HepG2 (cell line): Measurements from ENCODE around the gene DGCR8. TPM values are rescaled to one million over a fixed set of nuclear protein-coding genes. Genes with fewer than 3 reads are reported as not detected.

Source experiments
- ARHGAP35 ChIP-seq: sonication (generic); formaldehyde crosslinking; IDR thresholded peaks from 2 replicates; pipeline ENCODE4 v1.9.0; 2022; ENCODE audit warnings: mild to moderate bottlenecking, inconsistent platforms, moderate library complexity, missing genetic modification reagents, borderline replicate concordance
- BHLHE40 ChIP-seq: IDR thresholded peaks from 2 replicates; pipeline ENCODE4 v1.6.1; 2011; ENCODE audit warnings: low read length, improper control_type of control experiment
- CBX1 ChIP-seq: IDR thresholded peaks from one replicate; pipeline ENCODE4 v1.6.1; 2016; ENCODE audit warnings: antibody characterized with exemption, low read depth
- JDP2 ChIP-seq: sonication (generic); formaldehyde crosslinking; IDR thresholded peaks from 2 replicates; pipeline ENCODE4 v1.8.1; 2022; ENCODE audit warnings: missing genetic modification reagents, borderline replicate concordance
- MXI1 ChIP-seq: IDR thresholded peaks from 3 replicates; pipeline ENCODE4 v1.6.1; 2012; ENCODE audit warnings: low read depth, low read length, inconsistent platforms, borderline replicate concordance
- RXRB ChIP-seq: IDR thresholded peaks from 2 replicates; pipeline ENCODE4 v1.6.1; 2016; ENCODE audit warnings: borderline replicate concordance, missing genetic modification reagents, missing compliant biosample characterization
- SMC3 ChIP-seq: IDR thresholded peaks from 2 replicates; pipeline ENCODE4 v1.6.1; 2011; ENCODE audit warnings: low read length, improper control_type of control experiment
- SUZ12 ChIP-seq: fragments of 150-350 bp; IDR thresholded peaks from 2 replicates; pipeline ENCODE4 v1.6.1; 2014; ENCODE audit warnings: low read depth, low read length
- THYN1 ChIP-seq: sonication (generic); formaldehyde crosslinking; IDR thresholded peaks from 2 replicates; pipeline ENCODE4 v1.8.1; 2023; ENCODE audit warnings: low read depth, mild to moderate bottlenecking, moderate library complexity, missing genetic modification reagents, borderline replicate concordance
- ZBTB33 ChIP-seq: sonication (generic); formaldehyde crosslinking; IDR thresholded peaks from 2 replicates; pipeline ENCODE4 v1.4.0; 2020; ENCODE audit warnings: missing genetic modification reagents
- ZBTB4 ChIP-seq: sonication (generic); formaldehyde crosslinking; IDR thresholded peaks from 2 replicates; pipeline ENCODE4 v1.4.0; 2020; ENCODE audit warnings: missing genetic modification reagents, mild to moderate bottlenecking, borderline replicate concordance
- ZFP36L1 ChIP-seq: sonication (generic); formaldehyde crosslinking; IDR thresholded peaks from 2 replicates; pipeline ENCODE4 v1.8.0; 2022; ENCODE audit warnings: mild to moderate bottlenecking, missing genetic modification reagents, moderate library complexity
- ZFP37 ChIP-seq: sonication (generic); formaldehyde crosslinking; IDR thresholded peaks from 2 replicates; pipeline ENCODE4 v1.4.0; 2020; ENCODE audit warnings: missing genetic modification reagents, borderline replicate concordance
- ZMYM2 ChIP-seq: sonication (generic); formaldehyde crosslinking; IDR thresholded peaks from 2 replicates; pipeline ENCODE4 v1.8.0; 2022; ENCODE audit warnings: mild to moderate bottlenecking, missing genetic modification reagents
- ZNF33B ChIP-seq: sonication (generic); formaldehyde crosslinking; IDR thresholded peaks from 2 replicates; pipeline ENCODE4 v1.5.1; 2020; ENCODE audit warnings: mild to moderate bottlenecking, missing genetic modification reagents
- ZNF382 ChIP-seq: sonication (generic); formaldehyde crosslinking; IDR thresholded peaks from 2 replicates; pipeline ENCODE4 v1.5.0; 2020; ENCODE audit warnings: missing genetic modification reagents, mild to moderate bottlenecking, borderline replicate concordance
- ZNF530 ChIP-seq: sonication (generic); formaldehyde crosslinking; IDR thresholded peaks from 2 replicates; pipeline ENCODE4 v1.5.0; 2020; ENCODE audit warnings: low read depth, mild to moderate bottlenecking, missing genetic modification reagents
- ZNF691 ChIP-seq: sonication (generic); formaldehyde crosslinking; IDR thresholded peaks from 2 replicates; pipeline ENCODE4 v1.4.0; 2020; ENCODE audit warnings: missing genetic modification reagents, low read depth, mild to moderate bottlenecking, borderline replicate concordance
- ZNF792 ChIP-seq: IDR thresholded peaks from 2 replicates; pipeline ENCODE4 v1.6.1; 2016
- ZNF800 ChIP-seq: sonication (generic); formaldehyde crosslinking; IDR thresholded peaks from 2 replicates; pipeline ENCODE4 v1.4.0; 2020; ENCODE audit warnings: missing genetic modification reagents
- polyA plus RNA-seq, 8 experiments: library from polyadenylated mRNA; depleted of rRNA in 3 of 8; stranded (reverse) in 7 of 8; unstranded in 1 of 8; fragments of >200 nt; fragmentation: Illumina TruSeq in 4 of 8; extraction: Trizol in 4 of 8; gene quantifications; 2 replicates each; pipeline versions ENCODE4 v1.2.1 to v1.2.3, GENCODE V29; 2011 to 2016; ENCODE audit warnings: low read depth in 4 of 8, missing spikeins in 1 of 8, mixed read lengths in 1 of 8; ENCODE audit not compliant: insufficient read depth in 1 of 8
- total RNA-seq, 5 experiments: library from RNA; depleted of rRNA; stranded (reverse); fragments of >200 nt; fragmentation: Illumina TruSeq; extraction: Trizol; gene quantifications; 2 replicates each; pipeline ENCODE4 v1.2.3, GENCODE V29; 2016; ENCODE audit warnings: low read depth in 1 of 5

The DGCR8 gene
- total and polyA plus RNA-seq, 2 of the 13 experiments (the other 11 are each of a cell fraction or from before 2014, with no cell fraction given): 10.2 to 23.2 TPM

GRCh38 chr22:20079745-20080444 is at the start of gene DGCR8 (continued):
- TF ChIP-seq ZBTB4 (CRISPR knock-in tag): peak; percentile 66; the same call in 1 of the 2 replicates
- TF ChIP-seq ZNF382 (CRISPR knock-in tag): no peak
- peak; percentile 70 for TF ChIP-seq CBX1
- TF ChIP-seq THYN1 (CRISPR knock-in tag): no peak
- TF ChIP-seq ARHGAP35: peak; percentile 60; the same call in 1 of the 2 replicates
- TF ChIP-seq ZMYM2 (CRISPR knock-in tag): no peak
- no peak for TF ChIP-seq ZNF800 (CRISPR knock-in tag)
- 0 out of 2 replicates have a peak, but pooled peaks have one; percentile 30 for TF ChIP-seq ZFP37 (CRISPR knock-in tag)
- TF ChIP-seq JDP2 (CRISPR knock-in tag): no peak
- TF ChIP-seq ZFP36L1: peak; percentile 92
- TF ChIP-seq BHLHE40: no peak
- peak; percentile 81; the same call in 1 of the 3 replicates for TF ChIP-seq MXI1
- peak; percentile 59 for TF ChIP-seq SUZ12
- TF ChIP-seq ZNF691 (CRISPR knock-in tag): peak; percentile 73; the same call in 1 of the 2 replicates
- TF ChIP-seq ZNF792: peak; percentile 88
- peak; percentile 65; the same call in 1 of the 2 replicates for TF ChIP-seq ZBTB33 (CRISPR knock-in tag)
- no peak for TF ChIP-seq ZNF33B (CRISPR knock-in tag)
- no peak for TF ChIP-seq ZNF530 (CRISPR knock-in tag)
- no peak for TF ChIP-seq SMC3
- TF ChIP-seq RXRB (CRISPR knock-in tag): peak; percentile 48
